ENCODE data around the gene BEND2. TPM values are rescaled to one million over a fixed set of nuclear protein-coding genes. Genes with fewer than 3 reads are reported as not detected.

BEND2 gene
- total RNA-seq, 1 experiment from 2014 or later: not detected

GRCh38 chrX:18146009-18146408 lies 74.7 kb downstream of the BEND2 start:
- ChIA-PET POLR2A (no interaction called here), CTCF (no interaction called here)
- DNase-seq (ENCODE audit: low spot score) (no peak), ATAC-seq (no peak)
- Mint-ChIP-seq H3K27me3 (ENCODE audit: low read depth) (no peaks in the 10 kb centered on the region), H3K4me3 (no peak overlapping the region), H3K9me3 (no peaks in the 10 kb centered on the region), H3K36me3 (no peaks in the 10 kb centered on the region), H3K27ac (no peak overlapping the region), H3K4me1 (no peaks in the 10 kb centered on the region)
- no peak for TF ChIP-seq ATF3 (CRISPR knock-in tag; conservative IDR thresholded peaks at IDR 0.05)
- peak; percentile 73 for TF ChIP-seq USF1 (CRISPR knock-in tag; IDR thresholded peaks at IDR 0.05)
- peak; percentile 81 for TF ChIP-seq USF2 (CRISPR knock-in tag; IDR thresholded peaks at IDR 0.05)
- TF ChIP-seq E2F5 (CRISPR knock-in tag; IDR thresholded peaks at IDR 0.05): no peak
- no peak for TF ChIP-seq ZNF671 (CRISPR knock-in tag; IDR thresholded peaks at IDR 0.05)

GRCh38 chrX:18136816-18137215 lies 83.9 kb downstream of the BEND2 start:
- Mint-ChIP-seq H3K36me3 (no peaks in the 10 kb centered on the region), H3K4me1 (0 out of 2 replicates have a peak, but pooled peaks cover 2% of the 10 kb centered on the region), H3K4me3 (no peak overlapping the region), H3K9me3 (no peaks in the 10 kb centered on the region), H3K27me3 (ENCODE audit: low read depth) (peaks cover 11% of the 10 kb centered on the region), H3K27ac (no peak overlapping the region)
- ChIA-PET POLR2A (no interaction called here), CTCF (no interaction called here)
- no peak for TF ChIP-seq CBFB (CRISPR knock-in tag; IDR thresholded peaks at IDR 0.05; ENCODE audit: low read depth)
- no peak for TF ChIP-seq NR3C1 (CRISPR knock-in tag; conservative IDR thresholded peaks at IDR 0.05; ENCODE audit: low read depth)
- TF ChIP-seq CREM (CRISPR knock-in tag; IDR thresholded peaks at IDR 0.05): no peak
- no peak for TF ChIP-seq GABPB1 (CRISPR knock-in tag; IDR thresholded peaks at IDR 0.05)
- no peak for TF ChIP-seq ZNF138 (CRISPR knock-in tag; conservative IDR thresholded peaks at IDR 0.05)
- TF ChIP-seq ZNF671 (CRISPR knock-in tag; IDR thresholded peaks at IDR 0.05): no peak
- no peak for TF ChIP-seq ELF4 (CRISPR knock-in tag; IDR thresholded peaks at IDR 0.05; ENCODE audit: low read depth)
- no peak for TF ChIP-seq NR1H2 (CRISPR knock-in tag; IDR thresholded peaks at IDR 0.05)
- no peak for TF ChIP-seq KAT7 (CRISPR knock-in tag; IDR thresholded peaks at IDR 0.05; ENCODE audit: borderline replicate concordance)
- ATAC-seq: no peak
- no peak for DNase-seq (ENCODE audit: low spot score)

- POLR2A ChIA-PET: no interaction called here
- H3K4me1 Mint-ChIP-seq: 0 out of 2 replicates have a peak, but pooled peaks cover 2% of the 10 kb centered on the region
- CTCF ChIA-PET: no interaction called here
- no peak for TF ChIP-seq FOXP1 (CRISPR knock-in tag; IDR thresholded peaks at IDR 0.05; ENCODE audit: borderline replicate concordance)
- TF ChIP-seq ZNF671 (CRISPR knock-in tag; IDR thresholded peaks at IDR 0.05): no peak
- TF ChIP-seq NR3C1 (CRISPR knock-in tag; conservative IDR thresholded peaks at IDR 0.05; ENCODE audit: low read depth): no peak
- TF ChIP-seq ZNF121 (CRISPR knock-in tag; IDR thresholded peaks at IDR 0.05): no peak
- no peak for TF ChIP-seq HMGXB4 (CRISPR knock-in tag; IDR thresholded peaks at IDR 0.05)
- no peak for TF ChIP-seq ZNF425 (CRISPR knock-in tag; conservative IDR thresholded peaks at IDR 0.05)
- TF ChIP-seq ZNF317 (CRISPR knock-in tag; IDR thresholded peaks at IDR 0.05; ENCODE audit: borderline replicate concordance, low read depth): no peak
- TF ChIP-seq GTF2I (CRISPR knock-in tag; conservative IDR thresholded peaks at IDR 0.05): no peak
- no peak for TF ChIP-seq TCF7 (CRISPR knock-in tag; IDR thresholded peaks at IDR 0.05; ENCODE audit: low read depth)
- no peak for TF ChIP-seq SP1 (CRISPR knock-in tag; conservative IDR thresholded peaks at IDR 0.05)
- no peak for TF ChIP-seq E2F5 (CRISPR knock-in tag; IDR thresholded peaks at IDR 0.05)
- TF ChIP-seq ZNF512 (CRISPR knock-in tag; IDR thresholded peaks at IDR 0.05; ENCODE audit: borderline replicate concordance): no peak
These were observed 87.1 kb downstream of the BEND2 start for GRCh38 chrX:18133605-18134004.

More at GRCh38 chrX:18133605-18134004, 87.1 kb downstream of the BEND2 start:
- Mint-ChIP-seq H3K9me3 (no peaks in the 10 kb centered on the region), H3K27ac (no peak overlapping the region), H3K36me3 (no peaks in the 10 kb centered on the region), H3K27me3 (ENCODE audit: low read depth) (peaks cover 11% of the 10 kb centered on the region), H3K4me3 (no peak overlapping the region)
- DNase-seq (ENCODE audit: low spot score) (no peak), ATAC-seq (no peak)

Measured in WTC11 (cell line).